ENCODE measurements around the gene JARID2. TPM values are rescaled to one million over a fixed set of nuclear protein-coding genes. Genes with fewer than 3 reads are reported as not detected.

JARID2 gene
- total and polyA plus RNA-seq, 2 of the 8 experiments (the other 6 are each of a cell fraction or from before 2014, with no cell fraction given) = 60.1 to 239 TPM

DNA sequence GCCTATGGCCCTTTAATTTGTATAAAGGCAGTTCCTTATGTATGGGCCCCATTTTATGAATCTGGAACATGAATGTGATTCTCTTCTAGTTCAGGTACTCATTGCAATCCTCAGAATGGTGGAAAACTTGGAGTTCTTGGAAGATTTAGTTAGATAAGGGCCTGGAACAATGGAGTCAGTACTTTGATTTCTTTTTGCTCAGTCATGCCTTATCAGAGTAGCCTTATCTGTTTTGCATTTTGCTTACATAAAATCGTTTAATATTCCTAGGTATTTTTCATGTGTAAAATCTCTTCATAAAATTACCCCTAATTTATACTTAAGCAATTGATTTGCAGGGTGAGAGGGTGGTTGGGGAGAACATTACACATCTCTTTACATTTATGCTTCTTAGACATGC lies 160.6 kb downstream of the JARID2 start:
- ChIA-PET POLR2A (ENCODE audit: partially characterized antibody) (no interaction called here), CTCF (ENCODE audit: partially characterized antibody) (no interaction called here)
- H3K18ac ChIP-seq (ENCODE audit: extremely low read depth, low read length) = no peak overlapping the region

More for the DNA sequence above, 160.6 kb downstream of the JARID2 start:
- Histone ChIP-seq H3K27ac (ENCODE audit: low read depth, low read length) (no peak overlapping the region), H3K4me1 (replicated peaks in 1 of 4; ENCODE audit: control insufficient read depth in 3 of 4, insufficient read depth in 4 of 4, low read length in 3 of 4) (peaks cover 12 to 41% (median 31%) of the 10 kb centered on the region in 4 experiments), H4K91ac (replicated peaks; ENCODE audit: insufficient read length, low read length) (no peak overlapping the region), H3K27me3 (replicated peaks in 1 of 4; ENCODE audit: control insufficient read depth in 3 of 4, extremely low read depth in 1 of 4, insufficient read depth in 3 of 4, low read length in 3 of 4) (no peaks in the 10 kb centered on the region), H3K79me1 (ENCODE audit: low read depth, low read length) (peaks cover 14% of the 10 kb centered on the region), H3K23me2 (ENCODE audit: low read depth, low read length) (no peaks in the 10 kb centered on the region), H3K4me2 (ENCODE audit: insufficient read depth in 1 of 2, low read depth in 2 of 2, low read length in 2 of 2) (no peak overlapping the region), H4K8ac (ENCODE audit: extremely low read depth, insufficient read depth, low read length) (no peak overlapping the region), H4K20me1 (replicated peaks in 1 of 2; ENCODE audit: control insufficient read depth in 1 of 2, insufficient read depth in 2 of 2, low read length in 2 of 2) (peaks cover 42 to 66% of the 10 kb centered on the region in 2 experiments), H2BK12ac (ENCODE audit: low read depth, low read length) (no peak overlapping the region), H3K4ac (replicated peaks; ENCODE audit: insufficient read length, low read depth, low read length) (no peak overlapping the region), H3K56ac (replicated peaks; ENCODE audit: insufficient read length, low read depth, low read length) (no peak overlapping the region), H3K23ac (ENCODE audit: insufficient read length) (no peak overlapping the region), H3K79me2 (ENCODE audit: control insufficient read depth in 1 of 2, insufficient read depth in 2 of 2, low read length in 2 of 2) (peaks cover 63 to 100% of the 10 kb centered on the region in 2 experiments), H2BK5ac (ENCODE audit: low read depth, low read length) (no peak overlapping the region), H3K4me3 (ENCODE audit: extremely low read depth in 1 of 4, insufficient read depth in 2 of 4, low read depth in 3 of 4, low read length in 4 of 4) (no peak overlapping the region), H2BK15ac (ENCODE audit: low read length) (no peak overlapping the region), H2AFZ (ENCODE audit: low read length) (no peak overlapping the region), H3K9ac (replicated peaks in 1 of 4; ENCODE audit: extremely low read depth in 1 of 4, low read depth in 3 of 4, low read length in 3 of 4) (no peak overlapping the region), H3K36me3 (ENCODE audit: control insufficient read depth in 2 of 4, insufficient read depth in 4 of 4, low read length in 3 of 4) (peaks cover 0 to 18% (median 2%) of the 10 kb centered on the region in 4 experiments; a peak in 4 of 8 replicates), H2AK5ac (ENCODE audit: low read depth, low read length) (no peak overlapping the region), H3K14ac (ENCODE audit: insufficient read length) (no peak overlapping the region), H3K9me3 (ENCODE audit: insufficient read depth in 2 of 2, low read depth in 1 of 2, low read length in 1 of 2) (no peaks in the 10 kb centered on the region), H2BK20ac (ENCODE audit: low read length) (no peak overlapping the region), H2BK120ac (replicated peaks; ENCODE audit: low read depth, low read length) (no peak overlapping the region), H4K5ac (ENCODE audit: insufficient read length, low read depth, low read length) (no peak overlapping the region)
- DNase-seq (ENCODE audit: low read depth in 1 of 2, low spot score in 2 of 2) (no peak), FAIRE-seq (no peak)
- TF ChIP-seq CHD1 (IDR thresholded peaks at IDR 0.05; ENCODE audit: low read depth, low read length) (no peak), RXRA (IDR thresholded peaks at IDR 0.05; ENCODE audit: insufficient read depth, low read depth, low read length) (no peak), CBX5 (IDR thresholded peaks at IDR 0.05; ENCODE audit: low read depth, low read length) (no peak), TEAD4 (IDR thresholded peaks at IDR 0.05; ENCODE audit: low read depth, low read length) (no peak)
- 69% methylated on average over 1 of the region's 1 CpG; no CpG with 5 or more reads in 1 of the 2 experiments for WGBS, 2 experiments (ENCODE audit: extremely low coverage in 1 of 2, insufficient coverage in 1 of 2, insufficient read length in 1 of 2, insufficient replicate concordance in 2 of 2, low coverage in 1 of 2, low lambda C conversion rate in 2 of 2, missing lambda C conversion rate in 1 of 2)
